Body of pancreas (tissue), 4 donors: Measurements from ENCODE around the gene CXCL8.

Experiments
- CTCF ChIP-seq, 7 experiments: fragments of 450-650 bp in 4 of 7; fragments of 200-600 bp in 3 of 7; sonication (generic) in 3 of 7; IDR thresholded peaks; one replicate each; pipeline ENCODE4 v1.5.1; 2016 to 2019; ENCODE audit warnings: antibody characterized with exemption in 7 of 7
- POLR2A ChIP-seq, 3 donors: fragments of 450-650 bp; IDR thresholded peaks; one replicate each; pipeline ENCODE4 v1.6.1; 2016; ENCODE audit warnings: antibody characterized with exemption in 3 of 3, mild to moderate bottlenecking in 2 of 3

- TF ChIP-seq CTCF (IDR thresholded peaks at IDR 0.05) (no peak), POLR2A (IDR thresholded peaks at IDR 0.05) (no peak)
Observed at GRCh38 chr4:73750730-73751129, 10.4 kb downstream of the CXCL8 start.
